ENCODE data around the gene MPZL2. TPM values are rescaled to one million over a fixed set of nuclear protein-coding genes. Genes with fewer than 3 reads are reported as not detected.

The MPZL2 gene
- total and polyA plus RNA-seq, 4 donors: 2.0 to 50.6 (median 16.4) TPM

GRCh38 chr11:118304568-118305248 is 40.6 kb upstream of the MPZL2 start, which contains the start of gene CD3E:
TSS of gene CD3E (plus strand) at chr11:118304730. CDS start at chr11:118304953, 223 bp downstream.
- Histone ChIP-seq H3K4me3 (ENCODE audit: low read depth, low read length) (no peak within 1 kb of the TSS), H3K36me3 (ENCODE audit: control insufficient read depth, insufficient read depth, low read length) (no peaks in the 10 kb centered on the region), H3K9me3 (ENCODE audit: control insufficient read depth, insufficient read depth, low read length) (no peaks in the 10 kb centered on the region), H3K27me3 (ENCODE audit: control insufficient read depth, insufficient read depth, low read length) (peaks cover 14% of the 10 kb centered on the region), H3K27ac (ENCODE audit: low read depth, low read length) (no peak within 1 kb of the TSS), H3K4me1 (ENCODE audit: control insufficient read depth, insufficient read depth, low read length) (no peaks in the 10 kb centered on the region)
- no peak for DNase-seq (ENCODE audit: low read depth in 4 of 6, low spot score in 6 of 6)
- 70% methylated on average over 5 of the region's 8 CpGs for WGBS (ENCODE audit: insufficient coverage)

DNA sequence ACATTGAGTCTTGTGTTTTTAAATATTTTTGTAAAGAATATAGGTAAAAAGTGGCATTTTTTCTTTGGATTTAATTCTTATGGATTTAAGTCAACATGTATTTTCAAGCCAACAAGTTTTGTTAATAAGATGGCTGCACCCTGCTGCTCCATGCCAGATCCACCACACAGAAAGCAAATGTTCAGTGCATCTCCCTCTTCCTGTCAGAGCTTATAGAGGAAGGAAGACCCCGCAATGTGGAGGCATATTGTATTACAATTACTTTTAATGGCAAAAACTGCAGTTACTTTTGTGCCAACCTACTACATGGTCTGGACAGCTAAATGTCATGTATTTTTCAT is 40.1 kb upstream of the MPZL2 start:
- DNase-seq (ENCODE audit: low read depth in 4 of 6, low spot score in 6 of 6): no peak
- H3K27me3 ChIP-seq (ENCODE audit: control insufficient read depth, insufficient read depth, low read length): peaks cover 14% of the 10 kb centered on the region
- H3K4me1 ChIP-seq (ENCODE audit: control insufficient read depth, insufficient read depth, low read length): no peaks in the 10 kb centered on the region
- H3K36me3 ChIP-seq (ENCODE audit: control insufficient read depth, insufficient read depth, low read length): no peaks in the 10 kb centered on the region
- no CpG with 5 or more reads among the region's 1 CpG for WGBS (ENCODE audit: insufficient coverage)
- no peak overlapping the region for H3K4me3 ChIP-seq (ENCODE audit: low read depth, low read length)
- H3K27ac ChIP-seq (ENCODE audit: low read depth, low read length): no peak overlapping the region
- H3K9me3 ChIP-seq (ENCODE audit: control insufficient read depth, insufficient read depth, low read length): no peaks in the 10 kb centered on the region

DNA sequence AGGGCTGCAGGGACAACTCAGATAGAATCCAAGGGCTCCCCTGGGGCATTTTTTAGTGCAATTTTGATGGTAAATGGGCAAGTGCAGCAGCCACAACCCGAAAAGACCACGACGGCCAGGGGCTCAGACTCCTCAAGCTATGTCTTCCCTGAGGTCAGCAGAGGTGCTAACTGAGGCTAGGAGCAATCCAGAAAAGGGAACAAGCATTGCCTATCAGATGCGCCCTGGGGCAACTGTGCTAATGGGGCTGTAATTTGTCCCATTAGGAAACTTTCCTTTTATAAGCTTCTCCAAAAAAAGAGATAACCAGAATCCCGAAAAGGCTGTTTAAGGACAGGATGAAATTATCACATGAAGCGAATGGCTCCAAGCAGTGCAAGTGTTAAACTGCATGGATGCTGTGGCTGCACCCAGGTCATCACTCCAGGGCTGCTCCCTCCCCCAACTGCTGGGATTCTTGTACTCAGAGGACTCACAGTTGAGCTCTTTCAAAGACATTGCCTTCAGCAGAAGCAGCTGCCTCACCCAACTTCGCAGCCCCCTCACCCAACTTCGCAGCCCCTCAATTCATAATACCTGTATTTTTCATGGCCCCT is 37.6 kb upstream of the MPZL2 start:
- WGBS (ENCODE audit: insufficient coverage): 54% methylated on average over 7 of the region's 8 CpGs
- no peak overlapping the region for H3K27ac ChIP-seq (ENCODE audit: low read depth, low read length)
- no peak overlapping the region for H3K4me3 ChIP-seq (ENCODE audit: low read depth, low read length)
- H3K9me3 ChIP-seq (ENCODE audit: control insufficient read depth, insufficient read depth, low read length): no peaks in the 10 kb centered on the region
- H3K36me3 ChIP-seq (ENCODE audit: control insufficient read depth, insufficient read depth, low read length): no peaks in the 10 kb centered on the region
- no peaks in the 10 kb centered on the region for H3K4me1 ChIP-seq (ENCODE audit: control insufficient read depth, insufficient read depth, low read length)
- DNase-seq (ENCODE audit: low read depth in 4 of 6, low spot score in 6 of 6): no peak
- peaks cover 14% of the 10 kb centered on the region for H3K27me3 ChIP-seq (ENCODE audit: control insufficient read depth, insufficient read depth, low read length)

DNA sequence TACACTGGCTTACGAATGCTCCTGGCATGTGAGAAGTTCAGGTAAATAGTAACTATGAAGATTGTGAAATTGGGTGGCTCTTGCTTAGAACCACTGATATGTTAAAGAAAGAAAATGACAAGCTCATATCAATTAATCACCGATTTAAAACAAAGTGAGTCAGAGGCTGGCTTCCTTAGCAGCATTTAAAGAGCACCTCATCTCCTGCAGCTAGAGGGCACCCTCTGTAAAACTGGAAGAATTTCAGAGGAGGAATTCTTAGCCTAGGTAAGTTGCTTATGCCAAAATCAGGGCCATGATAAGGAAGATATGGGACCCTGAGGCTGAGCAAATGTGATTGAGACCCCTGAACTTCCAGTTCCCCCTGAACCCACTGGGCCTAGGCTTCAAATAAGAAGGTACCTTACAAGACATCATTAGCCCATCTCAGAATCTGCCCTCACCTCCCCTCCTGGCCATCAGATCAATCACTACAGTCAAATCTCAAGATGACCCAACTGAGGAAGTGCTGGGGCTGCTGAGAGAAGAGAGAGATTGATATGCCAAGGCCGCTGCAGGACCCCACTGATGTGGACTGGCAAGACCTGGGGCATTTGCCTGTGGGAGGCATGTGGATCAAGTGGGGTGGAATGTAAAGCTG is 31.8 kb upstream of the MPZL2 start:
- WGBS (ENCODE audit: insufficient coverage): 80% methylated on average over 2 of the region's 3 CpGs

DNA sequence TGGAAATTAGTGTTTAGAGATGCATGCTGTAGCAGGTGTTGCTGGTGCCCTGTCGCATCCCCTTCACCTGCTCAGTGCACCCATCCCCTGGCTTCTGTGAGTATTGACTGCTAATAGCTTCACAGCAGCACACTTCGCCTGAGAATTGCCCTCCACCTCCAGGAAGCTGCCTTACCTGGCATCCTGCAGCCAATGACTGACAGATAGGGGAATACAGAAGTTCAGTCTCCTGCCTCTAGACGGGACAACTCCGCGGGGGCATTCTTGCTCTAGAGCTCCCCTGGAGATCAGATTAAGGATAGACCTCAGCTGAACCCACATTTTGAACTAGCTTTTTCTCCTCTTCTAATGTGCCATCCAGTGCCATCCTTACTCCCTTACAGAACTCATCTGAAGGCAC is 31.1 kb upstream of the MPZL2 start:
- Histone ChIP-seq H3K4me1 (ENCODE audit: control insufficient read depth, insufficient read depth, low read length) (no peaks in the 10 kb centered on the region), H3K4me3 (ENCODE audit: low read depth, low read length) (no peak overlapping the region), H3K36me3 (ENCODE audit: control insufficient read depth, insufficient read depth, low read length) (no peaks in the 10 kb centered on the region), H3K27ac (ENCODE audit: low read depth, low read length) (no peak overlapping the region), H3K9me3 (ENCODE audit: control insufficient read depth, insufficient read depth, low read length) (no peaks in the 10 kb centered on the region), H3K27me3 (ENCODE audit: control insufficient read depth, insufficient read depth, low read length) (peaks cover 3% of the 10 kb centered on the region)
- no peak for DNase-seq (ENCODE audit: low read depth in 4 of 6, low spot score in 6 of 6)
- WGBS (ENCODE audit: insufficient coverage): 61% methylated on average over 4 of the region's 5 CpGs

More for the DNA sequence above, 31.8 kb upstream of the MPZL2 start:
- peak in 2 of 6 donors; percentile 2 to 7 for DNase-seq (ENCODE audit: low read depth in 4 of 6, low spot score in 6 of 6)
- H3K27me3 ChIP-seq (ENCODE audit: control insufficient read depth, insufficient read depth, low read length): peaks cover 2% of the 10 kb centered on the region
- no peak overlapping the region for H3K4me3 ChIP-seq (ENCODE audit: low read depth, low read length)
- no peaks in the 10 kb centered on the region for H3K9me3 ChIP-seq (ENCODE audit: control insufficient read depth, insufficient read depth, low read length)
- H3K36me3 ChIP-seq (ENCODE audit: control insufficient read depth, insufficient read depth, low read length): no peaks in the 10 kb centered on the region
- H3K27ac ChIP-seq (ENCODE audit: low read depth, low read length): no peak overlapping the region
- no peaks in the 10 kb centered on the region for H3K4me1 ChIP-seq (ENCODE audit: control insufficient read depth, insufficient read depth, low read length)

DNA sequence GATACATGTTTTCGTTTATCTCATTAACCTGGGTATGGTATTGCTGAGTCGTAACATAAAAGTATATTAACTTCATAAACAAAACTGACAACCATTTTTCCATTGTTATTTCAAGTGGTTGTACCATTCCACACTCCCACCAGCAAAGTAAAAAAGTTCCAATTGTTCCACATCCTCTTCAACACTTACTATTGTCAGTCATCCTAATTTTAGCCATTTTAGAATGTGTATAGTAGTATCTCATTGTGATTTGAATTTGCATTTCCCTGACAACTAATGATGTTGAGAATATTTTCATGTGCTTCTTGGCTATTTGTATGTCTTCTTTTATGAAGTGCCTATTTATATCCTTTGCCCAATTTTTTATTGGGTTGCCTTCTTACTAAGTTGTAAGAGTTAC is 30.0 kb upstream of the MPZL2 start:
- H3K4me3 ChIP-seq (ENCODE audit: low read depth, low read length): no peak overlapping the region
- no peak overlapping the region for H3K27ac ChIP-seq (ENCODE audit: low read depth, low read length)
- H3K9me3 ChIP-seq (ENCODE audit: control insufficient read depth, insufficient read depth, low read length): no peaks in the 10 kb centered on the region
- DNase-seq (ENCODE audit: low read depth in 4 of 6, low spot score in 6 of 6): no peak
- WGBS (ENCODE audit: insufficient coverage): no CpG with 5 or more reads among the region's 2 CpGs
- no peaks in the 10 kb centered on the region for H3K4me1 ChIP-seq (ENCODE audit: control insufficient read depth, insufficient read depth, low read length)
- H3K36me3 ChIP-seq (ENCODE audit: control insufficient read depth, insufficient read depth, low read length): no peaks in the 10 kb centered on the region
- H3K27me3 ChIP-seq (ENCODE audit: control insufficient read depth, insufficient read depth, low read length): peaks cover 3% of the 10 kb centered on the region

DNA sequence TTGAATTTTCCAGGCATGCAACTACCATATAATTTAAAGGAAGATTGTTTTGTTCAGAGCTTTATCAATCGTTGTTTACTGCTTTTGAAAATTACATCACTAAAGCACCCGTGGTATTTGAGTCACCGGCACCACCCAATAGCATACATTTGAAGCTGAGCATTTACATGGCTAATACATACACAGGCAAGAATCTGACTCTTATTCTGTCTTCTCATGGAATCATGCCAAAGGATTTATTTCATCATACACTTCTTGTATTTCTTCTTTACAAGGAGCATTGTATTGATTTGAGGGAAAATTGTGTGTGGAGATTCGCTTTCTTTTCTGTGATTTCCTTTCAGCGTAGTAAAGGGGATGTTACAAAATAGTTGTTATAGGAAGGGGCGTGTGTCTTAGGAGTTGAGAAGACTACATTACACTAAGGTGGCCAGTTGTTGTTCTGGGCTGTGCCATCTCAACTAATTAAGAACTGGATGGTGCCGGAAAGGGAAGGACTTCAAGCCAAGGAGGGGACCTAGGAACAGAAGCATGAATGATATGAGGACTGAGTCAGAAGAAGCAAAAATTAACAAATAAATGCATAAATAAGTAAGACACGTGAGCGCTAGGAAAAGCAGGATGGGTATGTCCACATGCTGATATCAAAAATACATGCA is 27.5 kb upstream of the MPZL2 start:
- DNase-seq (ENCODE audit: low read depth in 4 of 6, low spot score in 6 of 6): no peak
- no peaks in the 10 kb centered on the region for H3K9me3 ChIP-seq (ENCODE audit: control insufficient read depth, insufficient read depth, low read length)
- WGBS (ENCODE audit: insufficient coverage): 77% methylated on average over 5 of the region's 9 CpGs

DNA sequence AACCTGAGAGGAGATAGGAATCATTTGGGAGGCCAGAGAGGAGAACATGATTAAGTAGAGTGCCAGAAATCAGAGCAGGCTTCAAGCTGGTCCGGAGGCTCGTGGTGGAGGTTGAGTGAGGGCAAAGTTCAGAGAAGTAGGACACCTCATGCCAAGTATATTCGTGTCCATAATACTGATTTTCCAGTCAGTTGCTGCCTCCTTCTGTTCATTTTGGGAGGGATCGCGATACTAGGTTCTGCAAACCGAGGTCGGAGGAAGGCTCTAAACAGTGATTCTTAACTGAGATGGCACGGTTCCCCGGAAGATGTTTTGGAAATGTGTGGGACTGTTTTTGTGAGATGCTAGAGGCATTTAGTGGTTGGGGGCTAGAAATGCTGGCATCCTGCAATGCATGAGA is 26.8 kb upstream of the MPZL2 start:
- Histone ChIP-seq H3K4me1 (ENCODE audit: control insufficient read depth, insufficient read depth, low read length) (no peaks in the 10 kb centered on the region), H3K36me3 (ENCODE audit: control insufficient read depth, insufficient read depth, low read length) (no peaks in the 10 kb centered on the region), H3K27me3 (ENCODE audit: control insufficient read depth, insufficient read depth, low read length) (peaks cover 5% of the 10 kb centered on the region), H3K9me3 (ENCODE audit: control insufficient read depth, insufficient read depth, low read length) (no peaks in the 10 kb centered on the region), H3K27ac (ENCODE audit: low read depth, low read length) (no peak overlapping the region), H3K4me3 (ENCODE audit: low read depth, low read length) (no peak overlapping the region)
- WGBS (ENCODE audit: insufficient coverage): 28% methylated on average over 7 of the region's 9 CpGs
- peak in 1 of 6 donors; percentile 10 for DNase-seq (ENCODE audit: low read depth in 4 of 6, low spot score in 6 of 6)

More for the DNA sequence above, 27.5 kb upstream of the MPZL2 start:
- Histone ChIP-seq H3K27ac (ENCODE audit: low read depth, low read length) (no peak overlapping the region), H3K27me3 (ENCODE audit: control insufficient read depth, insufficient read depth, low read length) (peaks cover 5% of the 10 kb centered on the region), H3K4me1 (ENCODE audit: control insufficient read depth, insufficient read depth, low read length) (no peaks in the 10 kb centered on the region), H3K4me3 (ENCODE audit: low read depth, low read length) (no peak overlapping the region), H3K36me3 (ENCODE audit: control insufficient read depth, insufficient read depth, low read length) (no peaks in the 10 kb centered on the region)

DNA sequence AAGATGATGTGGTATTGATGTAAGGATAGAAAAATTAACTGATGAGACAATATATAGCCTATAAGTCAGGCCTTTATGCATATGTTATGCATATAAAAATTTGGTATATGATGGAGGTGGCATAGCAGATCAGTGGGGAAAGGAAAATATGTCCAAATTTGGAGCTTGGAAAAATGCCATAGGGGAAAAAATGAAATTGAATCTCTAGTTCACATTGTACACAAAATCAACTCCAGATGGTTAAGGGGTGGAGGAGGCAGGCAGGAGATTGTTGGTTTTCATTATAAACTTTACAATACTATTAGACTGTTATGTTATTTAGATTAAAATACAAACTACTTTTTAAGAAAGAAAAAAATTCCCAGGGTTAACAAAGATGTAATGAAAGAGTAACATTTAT is 25.3 kb upstream of the MPZL2 start:
- no peak for DNase-seq (ENCODE audit: low read depth in 4 of 6, low spot score in 6 of 6)
- Histone ChIP-seq H3K9me3 (ENCODE audit: control insufficient read depth, insufficient read depth, low read length) (no peaks in the 10 kb centered on the region), H3K36me3 (ENCODE audit: control insufficient read depth, insufficient read depth, low read length) (no peaks in the 10 kb centered on the region), H3K4me3 (ENCODE audit: low read depth, low read length) (no peak overlapping the region), H3K27me3 (ENCODE audit: control insufficient read depth, insufficient read depth, low read length) (peaks cover 5% of the 10 kb centered on the region), H3K4me1 (ENCODE audit: control insufficient read depth, insufficient read depth, low read length) (no peaks in the 10 kb centered on the region), H3K27ac (ENCODE audit: low read depth, low read length) (no peak overlapping the region)
